Transverse colon (tissue), 3 donors: ENCODE data around the gene CXCL12.

Experiments
- EP300 ChIP-seq: sonication (generic); formaldehyde crosslinking; IDR thresholded peaks from one replicate; pipeline ENCODE4 v1.6.1; 2017; ENCODE audit warnings: antibody characterized with exemption, low read depth
- TF ChIP-seq, protein P1 (sequence below), 5 experiments: fragments of 200-600 bp in 3 of 5; fragments of 450-650 bp in 2 of 5; sonication (generic) in 3 of 5; IDR thresholded peaks; 1 replicate in 2 of 5; 2 replicates in 3 of 5; pipeline ENCODE4 v1.5.1; 2016 to 2017; ENCODE audit warnings: antibody characterized with exemption in 5 of 5, inconsistent platforms in 3 of 5, mild to moderate bottlenecking in 2 of 5, moderate library complexity in 1 of 5

DNA sequence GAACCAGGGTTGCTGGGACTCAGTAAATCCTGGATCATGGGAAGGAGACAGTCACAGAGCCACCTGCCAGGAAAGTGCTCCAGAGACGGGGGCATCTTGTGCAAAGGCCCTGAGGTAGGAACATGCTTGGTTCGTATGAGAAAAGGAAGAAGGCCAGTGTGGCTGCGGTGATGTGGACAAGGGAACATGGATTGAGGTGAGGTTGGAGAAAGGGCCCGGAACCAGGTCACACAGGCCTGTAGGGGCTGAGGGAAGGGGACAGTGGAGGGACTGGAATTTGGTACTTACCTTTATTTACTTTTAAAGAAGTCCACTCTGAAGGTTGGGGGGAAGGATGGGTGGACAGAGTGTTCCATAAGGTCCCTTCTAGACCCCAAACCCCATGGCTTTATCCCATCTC is 32.9 kb upstream of the CXCL12 start:
- TF ChIP-seq, protein P1, sequence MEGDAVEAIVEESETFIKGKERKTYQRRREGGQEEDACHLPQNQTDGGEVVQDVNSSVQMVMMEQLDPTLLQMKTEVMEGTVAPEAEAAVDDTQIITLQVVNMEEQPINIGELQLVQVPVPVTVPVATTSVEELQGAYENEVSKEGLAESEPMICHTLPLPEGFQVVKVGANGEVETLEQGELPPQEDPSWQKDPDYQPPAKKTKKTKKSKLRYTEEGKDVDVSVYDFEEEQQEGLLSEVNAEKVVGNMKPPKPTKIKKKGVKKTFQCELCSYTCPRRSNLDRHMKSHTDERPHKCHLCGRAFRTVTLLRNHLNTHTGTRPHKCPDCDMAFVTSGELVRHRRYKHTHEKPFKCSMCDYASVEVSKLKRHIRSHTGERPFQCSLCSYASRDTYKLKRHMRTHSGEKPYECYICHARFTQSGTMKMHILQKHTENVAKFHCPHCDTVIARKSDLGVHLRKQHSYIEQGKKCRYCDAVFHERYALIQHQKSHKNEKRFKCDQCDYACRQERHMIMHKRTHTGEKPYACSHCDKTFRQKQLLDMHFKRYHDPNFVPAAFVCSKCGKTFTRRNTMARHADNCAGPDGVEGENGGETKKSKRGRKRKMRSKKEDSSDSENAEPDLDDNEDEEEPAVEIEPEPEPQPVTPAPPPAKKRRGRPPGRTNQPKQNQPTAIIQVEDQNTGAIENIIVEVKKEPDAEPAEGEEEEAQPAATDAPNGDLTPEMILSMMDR (IDR thresholded peaks at IDR 0.05) = no peak
- TF ChIP-seq EP300 = no peak
